Measurements from ENCODE around the gene GEMIN2.

The GEMIN2 gene

GRCh38 chr14:39174560-39175444 is 60.7 kb downstream of the GEMIN2 start, which contains the start of gene PNN:
PNN (plus strand) TSS chr14:39175254; CDS start chr14:39175280, 26 bp downstream.
- Histone ChIP-seq H3K36me3 (replicated peaks) (peaks cover 34% of the 10 kb centered on the region), H3K27me3 (replicated peaks) (no peaks in the 10 kb centered on the region), H3K4me3 (ENCODE audit: low read depth, low read length) (peak within 1 kb of the TSS; percentile 97), H3K27ac (peak within 1 kb of the TSS; percentile 88)
- in situ Hi-C loops (cut with HindIII; ENCODE audit: low pct_ligation_motif_present, low sequenced_read_pairs): no loop called here
- TF ChIP-seq CTCF (IDR thresholded peaks at IDR 0.05; ENCODE audit: low read depth, low read length, missing control alignments): no peak
- DNase-seq: peak; percentile 99

- no peak for TF ChIP-seq CTCF (IDR thresholded peaks at IDR 0.05; ENCODE audit: low read depth, low read length, missing control alignments)
- peak overlapping the region; percentile 97 for H3K4me3 ChIP-seq (ENCODE audit: low read depth, low read length)
- H3K36me3 ChIP-seq (replicated peaks): peaks cover 43% of the 10 kb centered on the region
- no peak for DNase-seq
- H3K27ac ChIP-seq: peak overlapping the region; percentile 88
- in situ Hi-C loops (cut with HindIII; ENCODE audit: low pct_ligation_motif_present, low sequenced_read_pairs): no loop called here
- H3K27me3 ChIP-seq (replicated peaks): no peaks in the 10 kb centered on the region
Observed at GRCh38 chr14:39175445-39176262, 61.5 kb downstream of the GEMIN2 start.

- TF ChIP-seq CTCF (IDR thresholded peaks at IDR 0.05; ENCODE audit: low read depth, low read length, missing control alignments): no peak
- Histone ChIP-seq H3K4me3 (ENCODE audit: low read depth, low read length) (peak overlapping the region; percentile 97), H3K27me3 (replicated peaks) (no peaks in the 10 kb centered on the region), H3K27ac (no peak overlapping the region), H3K36me3 (replicated peaks) (peaks cover 52% of the 10 kb centered on the region)
- in situ Hi-C loops (cut with HindIII; ENCODE audit: low pct_ligation_motif_present, low sequenced_read_pairs): no loop called here
- no peak for DNase-seq
Observed at GRCh38 chr14:39176263-39177167, 62.4 kb downstream of the GEMIN2 start.

GRCh38 chr14:39177168-39177545 is 63.0 kb downstream of the GEMIN2 start:
- no peak overlapping the region for H3K4me3 ChIP-seq (ENCODE audit: low read depth, low read length)
- peaks cover 56% of the 10 kb centered on the region for H3K36me3 ChIP-seq (replicated peaks)
- no peak for DNase-seq
- H3K27ac ChIP-seq: no peak overlapping the region
- no peaks in the 10 kb centered on the region for H3K27me3 ChIP-seq (replicated peaks)
- in situ Hi-C loops (cut with HindIII; ENCODE audit: low pct_ligation_motif_present, low sequenced_read_pairs): no loop called here
- no peak for TF ChIP-seq CTCF (IDR thresholded peaks at IDR 0.05; ENCODE audit: low read depth, low read length, missing control alignments)

DNA sequence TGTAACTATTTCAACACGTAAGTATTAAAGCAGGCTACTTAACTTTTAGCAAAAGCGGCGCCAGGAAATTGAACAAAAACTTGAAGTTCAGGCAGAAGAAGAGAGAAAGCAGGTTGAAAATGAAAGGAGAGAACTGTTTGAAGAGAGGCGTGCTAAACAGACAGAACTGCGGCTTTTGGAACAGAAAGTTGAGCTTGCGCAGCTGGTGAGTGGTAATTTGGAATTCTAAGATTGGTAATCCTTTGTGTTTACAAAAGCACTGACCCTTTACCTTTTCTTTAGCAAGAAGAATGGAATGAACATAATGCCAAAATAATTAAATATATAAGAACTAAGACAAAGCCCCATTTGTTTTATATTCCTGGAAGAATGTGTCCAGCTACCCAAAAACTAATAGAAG is 64.9 kb downstream of the GEMIN2 start:
- DNase-seq: no peak
- Histone ChIP-seq H3K27ac (no peak overlapping the region), H3K4me3 (ENCODE audit: low read depth, low read length) (no peak overlapping the region), H3K36me3 (replicated peaks) (peaks cover 73% of the 10 kb centered on the region), H3K27me3 (replicated peaks) (no peaks in the 10 kb centered on the region)
- TF ChIP-seq CTCF (IDR thresholded peaks at IDR 0.05; ENCODE audit: low read depth, low read length, missing control alignments): no peak
- in situ Hi-C loops (cut with HindIII; ENCODE audit: low pct_ligation_motif_present, low sequenced_read_pairs): no loop called here

Measured in brain microvascular endothelial cell (primary cell).